Measurements from ENCODE around the gene DKKL1. TPM values are rescaled to one million over a fixed set of nuclear protein-coding genes. Genes with fewer than 3 reads are reported as not detected.
"Not testable (repeated sequence)": the region's sequence is repeated elsewhere in the genome, so short reads cannot be mapped to it uniquely, and the experiment has no call there.

DKKL1 gene
- total and polyA plus RNA-seq, 5 donors: 0.50 to 0.71 (median 0.59) TPM; not detected in 2

GRCh38 chr19:49364083-49364737, 533 bp downstream of the DKKL1 start:
- H3K27me3 ChIP-seq (ENCODE audit: control insufficient read depth, insufficient read depth): no peaks in the 10 kb centered on the region
- no peaks in the 10 kb centered on the region for H3K4me1 ChIP-seq (ENCODE audit: control insufficient read depth, insufficient read depth, low read length)
- H3K4me3 ChIP-seq (ENCODE audit: low read length): peak overlapping the region; percentile 38
- DNase-seq (peak in 2 of 3 donors; percentile 38 to 69), ATAC-seq (no peak)
- H3K27ac ChIP-seq (ENCODE audit: low read length): no peak overlapping the region
- H3K9me3 ChIP-seq (ENCODE audit: control insufficient read depth, low read length): no peaks in the 10 kb centered on the region
- intact Hi-C loops (cut with DNase I): loop anchor here in 1 of 4 donors (10.0 kb wide), 1 partner anchor 81 kb away; the partner anchor contains the start of gene SLC17A7
- WGBS: 75% methylated on average over 27 of the region's 27 CpGs

GRCh38 chr19:49366110-49366509, 2.4 kb downstream of the DKKL1 start:
- no peaks in the 10 kb centered on the region for H3K4me1 ChIP-seq (ENCODE audit: control insufficient read depth, insufficient read depth, low read length)
- H3K4me3 ChIP-seq (ENCODE audit: low read length): no peak overlapping the region
- no peaks in the 10 kb centered on the region for H3K27me3 ChIP-seq (ENCODE audit: control insufficient read depth, insufficient read depth)
- intact Hi-C loops (cut with DNase I): loop anchor here in 1 of 4 donors (10.0 kb wide), 1 partner anchor 79 kb away; the partner anchor contains the start of gene SLC17A7
- H3K9me3 ChIP-seq (ENCODE audit: control insufficient read depth, low read length): peaks cover 3% of the 10 kb centered on the region
- ATAC-seq: no peak
- H3K27ac ChIP-seq (ENCODE audit: low read length): no peak overlapping the region
- no peak for DNase-seq

GRCh38 chr19:49368711-49369358, 5.2 kb downstream of the DKKL1 start:
- Histone ChIP-seq H3K27ac (ENCODE audit: low read length) (no peak overlapping the region), H3K9me3 (ENCODE audit: control insufficient read depth, low read length) (peaks cover 3% of the 10 kb centered on the region), H3K4me1 (ENCODE audit: control insufficient read depth, insufficient read depth, low read length) (no peaks in the 10 kb centered on the region), H3K27me3 (ENCODE audit: control insufficient read depth, insufficient read depth) (no peaks in the 10 kb centered on the region), H3K4me3 (ENCODE audit: low read length) (no peak overlapping the region)
- intact Hi-C loops (cut with DNase I): loop anchor here in 1 of 4 donors (10.0 kb wide), 1 partner anchor 76 kb away; the partner anchor contains the start of gene SLC17A7
- WGBS: 83% methylated on average over 5 of the region's 5 CpGs
- ATAC-seq (no peak), DNase-seq (no peak)

GRCh38 chr19:49371184-49371583, 7.5 kb downstream of the DKKL1 start:
- no peaks in the 10 kb centered on the region for H3K4me1 ChIP-seq (ENCODE audit: control insufficient read depth, insufficient read depth, low read length)
- peaks cover 3% of the 10 kb centered on the region for H3K9me3 ChIP-seq (ENCODE audit: control insufficient read depth, low read length)
- WGBS: 72% methylated on average over 3 of the region's 3 CpGs

GRCh38 chr19:49373174-49373573, 9.5 kb downstream of the DKKL1 start:
- H3K4me1 ChIP-seq (ENCODE audit: control insufficient read depth, insufficient read depth, low read length); H3K27ac ChIP-seq (ENCODE audit: low read length); DNase-seq; ATAC-seq; intact Hi-C loops (cut with DNase I); H3K27me3 ChIP-seq (ENCODE audit: control insufficient read depth, insufficient read depth); H3K4me3 ChIP-seq (ENCODE audit: low read length); H3K9me3 ChIP-seq (ENCODE audit: control insufficient read depth, low read length): not testable (repeated sequence)
- WGBS: 78% methylated on average over 3 of the region's 3 CpGs

More at GRCh38 chr19:49371184-49371583, 7.5 kb downstream of the DKKL1 start:
- intact Hi-C loops (cut with DNase I): no loop called here
- Histone ChIP-seq H3K27ac (ENCODE audit: low read length) (no peak overlapping the region), H3K27me3 (ENCODE audit: control insufficient read depth, insufficient read depth) (no peaks in the 10 kb centered on the region), H3K4me3 (ENCODE audit: low read length) (no peak overlapping the region)
- no peak for DNase-seq
- no peak for ATAC-seq

GRCh38 chr19:49374665-49375434, 11.2 kb downstream of the DKKL1 start:
- intact Hi-C loops (cut with DNase I): no loop called here
- 87% methylated on average over 16 of the region's 16 CpGs for WGBS
- Histone ChIP-seq H3K4me1 (ENCODE audit: control insufficient read depth, insufficient read depth, low read length) (no peaks in the 10 kb centered on the region), H3K27me3 (ENCODE audit: control insufficient read depth, insufficient read depth) (no peaks in the 10 kb centered on the region), H3K27ac (ENCODE audit: low read length) (no peak overlapping the region), H3K4me3 (ENCODE audit: low read length) (no peak overlapping the region), H3K9me3 (ENCODE audit: control insufficient read depth, low read length) (no peaks in the 10 kb centered on the region)
- ATAC-seq (no peak), DNase-seq (peak in 1 of 3 donors; percentile 23)

GRCh38 chr19:49378512-49378911, 14.8 kb downstream of the DKKL1 start:
- Histone ChIP-seq H3K27me3 (ENCODE audit: control insufficient read depth, insufficient read depth) (no peaks in the 10 kb centered on the region), H3K4me1 (ENCODE audit: control insufficient read depth, insufficient read depth, low read length) (no peaks in the 10 kb centered on the region), H3K27ac (ENCODE audit: low read length) (no peak overlapping the region), H3K9me3 (ENCODE audit: control insufficient read depth, low read length) (no peaks in the 10 kb centered on the region), H3K4me3 (ENCODE audit: low read length) (no peak overlapping the region)
- intact Hi-C loops (cut with DNase I): no loop called here
- ATAC-seq (no peak), DNase-seq (no peak)
- WGBS: 76% methylated on average over 3 of the region's 3 CpGs

GRCh38 chr19:49380391-49380790, 16.7 kb downstream of the DKKL1 start:
- intact Hi-C loops (cut with DNase I): no loop called here
- 92% methylated on average over 3 of the region's 3 CpGs for WGBS

GRCh38 chr19:49382639-49383038, 19.0 kb downstream of the DKKL1 start:
- 91% methylated on average over 5 of the region's 5 CpGs for WGBS
- intact Hi-C loops (cut with DNase I): no loop called here
- ATAC-seq (no peak), DNase-seq (no peak)
- Histone ChIP-seq H3K4me3 (ENCODE audit: low read length) (no peak overlapping the region), H3K4me1 (ENCODE audit: control insufficient read depth, insufficient read depth, low read length) (no peaks in the 10 kb centered on the region), H3K27me3 (ENCODE audit: control insufficient read depth, insufficient read depth) (no peaks in the 10 kb centered on the region), H3K9me3 (ENCODE audit: control insufficient read depth, low read length) (no peaks in the 10 kb centered on the region), H3K27ac (ENCODE audit: low read length) (no peak overlapping the region)

More at GRCh38 chr19:49380391-49380790, 16.7 kb downstream of the DKKL1 start:
- Histone ChIP-seq H3K9me3 (ENCODE audit: control insufficient read depth, low read length) (no peaks in the 10 kb centered on the region), H3K27me3 (ENCODE audit: control insufficient read depth, insufficient read depth) (no peaks in the 10 kb centered on the region), H3K4me3 (ENCODE audit: low read length) (no peak overlapping the region), H3K27ac (ENCODE audit: low read length) (no peak overlapping the region), H3K4me1 (ENCODE audit: control insufficient read depth, insufficient read depth, low read length) (no peaks in the 10 kb centered on the region)
- DNase-seq (no peak), ATAC-seq (no peak)

- Histone ChIP-seq H3K4me1 (ENCODE audit: control insufficient read depth, insufficient read depth, low read length) (no peaks in the 10 kb centered on the region), H3K27ac (ENCODE audit: low read length) (no peak overlapping the region), H3K27me3 (ENCODE audit: control insufficient read depth, insufficient read depth) (no peaks in the 10 kb centered on the region), H3K4me3 (ENCODE audit: low read length) (no peak overlapping the region), H3K9me3 (ENCODE audit: control insufficient read depth, low read length) (no peaks in the 10 kb centered on the region)
- WGBS: 38% methylated on average over 1 of the region's 1 CpG
- DNase-seq: no peak
- no peak for ATAC-seq
- intact Hi-C loops (cut with DNase I): no loop called here
Observed at GRCh38 chr19:49383599-49383998, 19.9 kb downstream of the DKKL1 start.

- peak; percentile 86 to 92 (median 90) for DNase-seq
- no peaks in the 10 kb centered on the region for H3K9me3 ChIP-seq (ENCODE audit: control insufficient read depth, low read length)
- no peaks in the 10 kb centered on the region for H3K4me1 ChIP-seq (ENCODE audit: control insufficient read depth, insufficient read depth, low read length)
- WGBS: 55% methylated on average over 40 of the region's 40 CpGs
- H3K27me3 ChIP-seq (ENCODE audit: control insufficient read depth, insufficient read depth): no peaks in the 10 kb centered on the region
- peak; percentile 62 to 67 for ATAC-seq
- no peak within 1 kb of the TSS for H3K27ac ChIP-seq (ENCODE audit: low read length)
- intact Hi-C loops (cut with DNase I): no loop called here
- no peak within 1 kb of the TSS for H3K4me3 ChIP-seq (ENCODE audit: low read length)
Observed at GRCh38 chr19:49387936-49388372, 24.3 kb downstream of the DKKL1 start, which contains the start of gene KASH5. TSS of gene KASH5 (plus strand) at chr19:49388249. CDS start at chr19:49390884, 2,635 bp downstream.
